GM12878 (cell line): ENCODE results near the gene FGF23. TPM values are rescaled to one million over a fixed set of nuclear protein-coding genes. Genes with fewer than 3 reads are reported as not detected.
A peak's percentile ranks its signal among the peaks of the same experiment; 100 is the strongest.

ENCODE experiments used
- CHD4 ChIP-seq: fragments of 200-600 bp; sonication (generic); IDR thresholded peaks from 2 replicates; pipeline ENCODE4 v1.6.1; 2016; ENCODE audit warnings: mild to moderate bottlenecking
- E2F4 ChIP-seq: IDR thresholded peaks from 2 replicates; pipeline ENCODE4 v1.6.1; 2012; ENCODE audit warnings: low read depth, low read length, improper control_type of control experiment
- E4F1 ChIP-seq: fragments of 450-650 bp; IDR thresholded peaks from 2 replicates; pipeline ENCODE4 v1.6.1; 2018; ENCODE audit warnings: borderline replicate concordance, mild to moderate bottlenecking; ENCODE audit not compliant: partially characterized antibody
- ELK1 ChIP-seq: IDR thresholded peaks from 2 replicates; pipeline ENCODE4 v1.6.1; 2012; ENCODE audit warnings: low read depth, low read length, improper control_type of control experiment
- GATAD2B ChIP-seq: fragments of 450-650 bp; conservative IDR thresholded peaks from 2 replicates; pipeline ENCODE4 v1.6.1; 2017; ENCODE audit warnings: low read depth, mild to moderate bottlenecking, moderate library complexity
- HSF1 ChIP-seq: fragments of 150-350 bp; IDR thresholded peaks from 2 replicates; pipeline ENCODE4 v1.6.1; 2014; ENCODE audit warnings: mild to moderate bottlenecking, low read depth, low read length
- KDM1A ChIP-seq: fragments of 200-600 bp; sonication (generic); IDR thresholded peaks from 2 replicates; pipeline ENCODE4 v1.6.1; 2016; ENCODE audit warnings: borderline replicate concordance
- MAX ChIP-seq: IDR thresholded peaks from 2 replicates; pipeline ENCODE4 v1.6.1; 2012; ENCODE audit warnings: low read depth, low read length, improper control_type of control experiment
- MEF2A ChIP-seq: IDR thresholded peaks from 2 replicates; pipeline ENCODE4 v1.6.1; 2011; ENCODE audit warnings: low read depth, mild to moderate bottlenecking, low read length, moderate library complexity; ENCODE audit not compliant: insufficient read depth
- MTA3 ChIP-seq: IDR thresholded peaks from 2 replicates; pipeline ENCODE4 v1.6.1; 2012; ENCODE audit warnings: low read length, inconsistent platforms, borderline replicate concordance
- POU2F2 ChIP-seq: IDR thresholded peaks from 3 replicates; pipeline ENCODE4 v1.6.1; 2011; ENCODE audit warnings: low read depth, mild to moderate bottlenecking, low read length, borderline replicate concordance
- SPI1 ChIP-seq: IDR thresholded peaks from 2 replicates; pipeline ENCODE4 v1.6.1; 2011; ENCODE audit warnings: low read depth, mild to moderate bottlenecking, low read length, moderate library complexity, borderline replicate concordance; ENCODE audit not compliant: insufficient read depth
- TBL1XR1 ChIP-seq: IDR thresholded peaks from 2 replicates; pipeline ENCODE4 v1.6.1; 2012; ENCODE audit warnings: low read depth, low read length, improper control_type of control experiment
- USF1 ChIP-seq: IDR thresholded peaks from 2 replicates; pipeline ENCODE4 v1.6.1; 2011; ENCODE audit warnings: borderline replicate concordance, low read depth, mild to moderate bottlenecking, moderate library complexity, mixed read lengths, low read length; ENCODE audit not compliant: insufficient read depth; ENCODE audit errors: extremely low read length
- WRNIP1 ChIP-seq: IDR thresholded peaks from 2 replicates; pipeline ENCODE4 v1.6.1; 2011; ENCODE audit warnings: low read depth, low read length, improper control_type of control experiment, borderline replicate concordance
- YBX1 ChIP-seq: fragments of 450-650 bp; IDR thresholded peaks from 2 replicates; pipeline ENCODE4 v1.6.1; 2016; ENCODE audit warnings: antibody characterized with exemption
- ZBTB33 ChIP-seq: fragments of 450-650 bp; IDR thresholded peaks from 2 replicates; pipeline ENCODE4 v1.6.1; 2017; ENCODE audit warnings: mild to moderate bottlenecking
- ZNF207 ChIP-seq: fragments of 450-650 bp; IDR thresholded peaks from 2 replicates; pipeline ENCODE4 v1.6.1; 2014; ENCODE audit warnings: antibody characterized with exemption, mild to moderate bottlenecking, borderline replicate concordance
- ZNF622 ChIP-seq: fragments of 450-650 bp; IDR thresholded peaks from 2 replicates; pipeline ENCODE4 v1.6.1; 2017; ENCODE audit warnings: mild to moderate bottlenecking, inconsistent platforms
- polyA plus RNA-seq, 11 experiments: library from polyadenylated mRNA; depleted of rRNA in 4 of 11; unstranded in 6 of 11; stranded (reverse) in 5 of 11; fragments of >200 nt; fragmentation: Nextera tagmentation in 4 of 11; fragmentation: Illumina TruSeq in 1 of 11; extraction: Ambion mirVana in 4 of 11; extraction: Trizol in 1 of 11; gene quantifications; 1 replicate in 1 of 11; 2 replicates in 10 of 11; pipeline versions ENCODE4 v1.2.1 to v1.2.3, GENCODE V29; 2011 to 2016; ENCODE audit warnings: inconsistent platforms in 2 of 11, missing spikeins in 2 of 11, low read depth in 1 of 11
- total RNA-seq, 4 experiments: library from RNA; depleted of rRNA in 3 of 4; stranded (reverse); fragments of >200 nt in 3 of 4; fragmentation: Illumina TruSeq in 1 of 4; extraction: Trizol in 1 of 4; gene quantifications; 2 replicates each; pipeline versions ENCODE4 v1.2.1 to v1.2.3, GENCODE V29; 2013 to 2021

Gene FGF23
- total and polyA plus RNA-seq, 10 of the 15 experiments (the other 5 are each of a cell fraction or from before 2014, with no cell fraction given), result not detected

- TF ChIP-seq TBL1XR1, result no peak
- TF ChIP-seq ELK1, result peak; percentile 70; the same call in 1 of the 2 replicates
- TF ChIP-seq GATAD2B, result peak; percentile 82; the same call in 1 of the 2 replicates
- no peak for TF ChIP-seq USF1
- no peak; the same call in 2 of the 3 replicates for TF ChIP-seq POU2F2
- no peak for TF ChIP-seq E4F1
- peak; percentile 63; the same call in 1 of the 2 replicates for TF ChIP-seq MAX
- TF ChIP-seq MEF2A, result 0 out of 2 replicates have a peak, but pooled peaks have one; percentile 18
- TF ChIP-seq YBX1, result no peak
- TF ChIP-seq ZBTB33, result no peak
- TF ChIP-seq E2F4, result 0 out of 2 replicates have a peak, but pooled peaks have one; percentile 5
- TF ChIP-seq KDM1A, result no peak
- peak; percentile 37 for TF ChIP-seq SPI1
- no peak for TF ChIP-seq ZNF622
- no peak for TF ChIP-seq CHD4
- TF ChIP-seq MTA3, result no peak
- TF ChIP-seq WRNIP1, result no peak
- TF ChIP-seq HSF1, result no peak
- peak; percentile 64; the same call in 1 of the 2 replicates for TF ChIP-seq ZNF207
These were observed 58.4 kb downstream of the FGF23 start, which contains the start of gene TIGAR (continued) for GRCh38 chr12:4320853-4321701.
